Thoracic aorta (tissue), 2 donors: Measurements from ENCODE around the gene ZFAND2A. TPM values are rescaled to one million over a fixed set of nuclear protein-coding genes. Genes with fewer than 3 reads are reported as not detected.
"Not testable (repeated sequence)": the region's sequence is repeated elsewhere in the genome, so short reads cannot be mapped to it uniquely, and the experiment has no call there.

Experiments used
- ATAC-seq: fragments of 150-250 bp; one replicate; pipeline ENCODE4 v1.8.0; 2017; ENCODE audit warnings: low read depth; ENCODE audit not compliant: insufficient number of reproducible peaks, low FRiP score
- DNase-seq: peaks from one replicate; pipeline ENCODE4 v3.0.0-alpha.2; 2020; ENCODE audit warnings: low spot score
- H3K27ac ChIP-seq, 2 donors: fragments of 200-600 bp; sonication (generic); 1 replicate in 1 of 2; 2 replicates in 1 of 2; pipeline ENCODE4 v1.5.1; 2016; ENCODE audit warnings: mild to moderate bottlenecking in 2 of 2, moderate library complexity in 2 of 2
- H3K27me3 ChIP-seq: fragments of 200-600 bp; sonication (generic); replicated peaks from 2 replicates; pipeline ENCODE4 v1.6.0; 2016; ENCODE audit warnings: mild to moderate bottlenecking; ENCODE audit not compliant: insufficient read depth
- H3K36me3 ChIP-seq: fragments of 200-600 bp; sonication (generic); one replicate; pipeline ENCODE4 v1.5.1; 2016
- H3K4me1 ChIP-seq, 2 donors: fragments of 200-600 bp; sonication (generic); 1 replicate in 1 of 2; 2 replicates in 1 of 2; pipeline versions ENCODE4 v1.5.1 to v1.6.0; 2016; ENCODE audit warnings: low read depth in 2 of 2, mild to moderate bottlenecking in 1 of 2; ENCODE audit not compliant: control insufficient read depth in 1 of 2
- H3K4me3 ChIP-seq: fragments of 200-600 bp; sonication (generic); 2 replicates; pipeline ENCODE4 v1.5.1; 2016; ENCODE audit warnings: mild to moderate bottlenecking
- H3K9me3 ChIP-seq: fragments of 200-600 bp; sonication (generic); 2 replicates; pipeline ENCODE4 v1.5.1; 2016
- CTCF ChIP-seq: fragments of 200-600 bp; sonication (generic); IDR thresholded peaks from one replicate; pipeline ENCODE4 v1.5.1; 2019; ENCODE audit warnings: antibody characterized with exemption
- total RNA-seq, 2 donors: library from RNA; depleted of rRNA; stranded (reverse); fragments of >200 nt; gene quantifications; one replicate each; pipeline versions ENCODE4 v1.1.0 to v1.2.3, GENCODE V29; 2016

ZFAND2A gene
- total RNA-seq: 10 to 100 TPM; 19.3 to 23.2 TPM

- Histone ChIP-seq H3K27me3 (no peaks in the 10 kb centered on the region), H3K9me3 (no peaks in the 10 kb centered on the region), H3K4me3 (peak within 1 kb of the TSS; percentile 98), H3K36me3 (peaks cover 20% of the 10 kb centered on the region), H3K27ac (peak within 1 kb of the TSS; percentile 81 to 83), H3K4me1 (peaks cover 7 to 24% of the 10 kb centered on the region in 2 donors)
- no peak for TF ChIP-seq CTCF
- peak; percentile 93 for ATAC-seq
- DNase-seq: peak; percentile 95
Observed at GRCh38 chr7:1159891-1160669, at the start of gene ZFAND2A. Gene ZFAND2A, minus strand, starts transcription at chr7:1160196. Its CDS starts 1,984 bp downstream, at chr7:1158212.

- H3K27me3 ChIP-seq: no peaks in the 10 kb centered on the region
- no peak overlapping the region for H3K4me3 ChIP-seq
- H3K27ac ChIP-seq: no peak overlapping the region
- DNase-seq (no peak), ATAC-seq (no peak)
- H3K36me3 ChIP-seq: no peaks in the 10 kb centered on the region
- H3K9me3 ChIP-seq: no peaks in the 10 kb centered on the region
- peaks cover 8 to 23% of the 10 kb centered on the region in 2 donors for H3K4me1 ChIP-seq
- no peak for TF ChIP-seq CTCF
Observed at GRCh38 chr7:1209097-1209496, 49.1 kb upstream of the ZFAND2A start.

DNA sequence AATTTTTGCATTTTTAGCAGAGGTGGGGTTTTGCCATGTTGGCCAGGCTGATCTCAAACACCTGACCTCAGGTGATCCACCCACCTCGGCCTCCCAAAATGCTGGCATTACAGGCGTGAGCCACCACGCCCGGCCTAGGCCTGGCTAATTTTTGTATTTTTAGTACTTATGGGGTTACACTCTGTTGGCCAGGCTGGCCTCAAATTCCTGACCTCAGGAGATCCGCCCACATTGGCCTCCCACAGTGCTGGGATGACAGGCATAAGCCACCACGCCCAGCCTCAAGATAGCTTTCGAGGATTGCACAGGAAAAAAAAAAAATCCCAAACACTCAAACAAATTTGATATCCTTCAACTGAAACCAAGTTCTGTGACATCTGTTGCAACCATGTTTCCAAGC lies 45.7 kb upstream of the ZFAND2A start:
- not testable (repeated sequence) for ATAC-seq, H3K4me3 ChIP-seq, H3K27me3 ChIP-seq, DNase-seq, H3K27ac ChIP-seq, H3K9me3 ChIP-seq, H3K36me3 ChIP-seq
- peaks cover 7 to 19% of the 10 kb centered on the region in 2 donors for H3K4me1 ChIP-seq

- peaks cover 6% of the 10 kb centered on the region for H3K27me3 ChIP-seq
- ATAC-seq: no peak
- no peak for TF ChIP-seq CTCF
- H3K9me3 ChIP-seq: no peaks in the 10 kb centered on the region
- DNase-seq: no peak
- peak overlapping the region; percentile 46 for H3K4me3 ChIP-seq
- H3K4me1 ChIP-seq: peaks cover 0 to 13% of the 10 kb centered on the region in 2 donors
- no peak overlapping the region for H3K27ac ChIP-seq
- no peaks in the 10 kb centered on the region for H3K36me3 ChIP-seq
Observed at GRCh38 chr7:1204460-1205140, 44.6 kb upstream of the ZFAND2A start.

DNA sequence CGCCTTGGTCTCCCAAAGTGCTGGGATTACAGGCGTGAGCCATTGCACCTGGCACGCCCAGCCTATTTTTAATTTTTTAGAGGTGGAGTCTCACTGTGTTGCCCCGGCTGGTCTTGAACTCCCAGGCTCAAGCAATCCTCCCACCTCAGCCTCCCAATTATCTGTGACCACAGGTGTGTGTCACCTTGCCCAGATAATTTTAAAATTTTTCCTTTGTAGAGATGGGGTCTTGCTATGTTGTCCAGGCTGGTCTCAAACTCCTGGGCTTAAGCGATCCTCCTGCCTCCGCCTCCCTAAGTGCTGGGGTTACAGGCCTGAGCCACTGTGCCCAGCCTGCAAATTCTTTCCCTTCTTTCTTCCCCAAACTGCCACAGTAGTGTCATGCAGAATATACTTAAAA lies 42.9 kb upstream of the ZFAND2A start:
- H3K4me3 ChIP-seq, H3K36me3 ChIP-seq, H3K9me3 ChIP-seq, H3K27ac ChIP-seq, ATAC-seq, DNase-seq, H3K27me3 ChIP-seq: not testable (repeated sequence)
- peaks cover 0 to 13% of the 10 kb centered on the region in 2 donors for H3K4me1 ChIP-seq

- ATAC-seq: no peak
- H3K27me3 ChIP-seq: peaks cover 8% of the 10 kb centered on the region
- TF ChIP-seq CTCF: no peak
- no peaks in the 10 kb centered on the region for H3K9me3 ChIP-seq
- DNase-seq: no peak
- no peak overlapping the region for H3K27ac ChIP-seq
- peaks cover 0 to 13% of the 10 kb centered on the region in 2 donors for H3K4me1 ChIP-seq
- H3K4me3 ChIP-seq: no peak overlapping the region
- no peaks in the 10 kb centered on the region for H3K36me3 ChIP-seq
Observed at GRCh38 chr7:1201916-1202315, 41.9 kb upstream of the ZFAND2A start.
